Thoracic aorta (tissue), 2 donors: ENCODE results near the gene HOXD4. TPM values are rescaled to one million over a fixed set of nuclear protein-coding genes. Genes with fewer than 3 reads are reported as not detected.

ENCODE experiments used
- ATAC-seq: fragments of 150-250 bp; one replicate; pipeline ENCODE4 v1.8.0; 2017; ENCODE audit warnings: low read depth; ENCODE audit not compliant: insufficient number of reproducible peaks, low FRiP score
- DNase-seq: peaks from one replicate; pipeline ENCODE4 v3.0.0-alpha.2; 2020; ENCODE audit warnings: low spot score
- H3K27ac ChIP-seq, 2 donors: fragments of 200-600 bp; sonication (generic); 1 replicate in 1 of 2; 2 replicates in 1 of 2; pipeline ENCODE4 v1.5.1; 2016; ENCODE audit warnings: mild to moderate bottlenecking in 2 of 2, moderate library complexity in 2 of 2
- H3K27me3 ChIP-seq: fragments of 200-600 bp; sonication (generic); replicated peaks from 2 replicates; pipeline ENCODE4 v1.6.0; 2016; ENCODE audit warnings: mild to moderate bottlenecking; ENCODE audit not compliant: insufficient read depth
- H3K36me3 ChIP-seq: fragments of 200-600 bp; sonication (generic); one replicate; pipeline ENCODE4 v1.5.1; 2016
- H3K4me1 ChIP-seq, 2 donors: fragments of 200-600 bp; sonication (generic); 1 replicate in 1 of 2; 2 replicates in 1 of 2; pipeline versions ENCODE4 v1.5.1 to v1.6.0; 2016; ENCODE audit warnings: low read depth in 2 of 2, mild to moderate bottlenecking in 1 of 2; ENCODE audit not compliant: control insufficient read depth in 1 of 2
- H3K4me3 ChIP-seq: fragments of 200-600 bp; sonication (generic); 2 replicates; pipeline ENCODE4 v1.5.1; 2016; ENCODE audit warnings: mild to moderate bottlenecking
- H3K9me3 ChIP-seq: fragments of 200-600 bp; sonication (generic); 2 replicates; pipeline ENCODE4 v1.5.1; 2016
- total RNA-seq, 2 donors: library from RNA; depleted of rRNA; stranded (reverse); fragments of >200 nt; gene quantifications; one replicate each; pipeline versions ENCODE4 v1.1.0 to v1.2.3, GENCODE V29; 2016
- TF ChIP-seq, protein P1 (sequence below): fragments of 200-600 bp; sonication (generic); IDR thresholded peaks from one replicate; pipeline ENCODE4 v1.5.1; 2019; ENCODE audit warnings: antibody characterized with exemption

The HOXD4 gene
- total RNA-seq, 2 donors from 2014 or later, result 4.8 to 9.3 TPM

- H3K27me3 ChIP-seq, result peaks cover 16% of the 10 kb centered on the region
- TF ChIP-seq, protein P1, sequence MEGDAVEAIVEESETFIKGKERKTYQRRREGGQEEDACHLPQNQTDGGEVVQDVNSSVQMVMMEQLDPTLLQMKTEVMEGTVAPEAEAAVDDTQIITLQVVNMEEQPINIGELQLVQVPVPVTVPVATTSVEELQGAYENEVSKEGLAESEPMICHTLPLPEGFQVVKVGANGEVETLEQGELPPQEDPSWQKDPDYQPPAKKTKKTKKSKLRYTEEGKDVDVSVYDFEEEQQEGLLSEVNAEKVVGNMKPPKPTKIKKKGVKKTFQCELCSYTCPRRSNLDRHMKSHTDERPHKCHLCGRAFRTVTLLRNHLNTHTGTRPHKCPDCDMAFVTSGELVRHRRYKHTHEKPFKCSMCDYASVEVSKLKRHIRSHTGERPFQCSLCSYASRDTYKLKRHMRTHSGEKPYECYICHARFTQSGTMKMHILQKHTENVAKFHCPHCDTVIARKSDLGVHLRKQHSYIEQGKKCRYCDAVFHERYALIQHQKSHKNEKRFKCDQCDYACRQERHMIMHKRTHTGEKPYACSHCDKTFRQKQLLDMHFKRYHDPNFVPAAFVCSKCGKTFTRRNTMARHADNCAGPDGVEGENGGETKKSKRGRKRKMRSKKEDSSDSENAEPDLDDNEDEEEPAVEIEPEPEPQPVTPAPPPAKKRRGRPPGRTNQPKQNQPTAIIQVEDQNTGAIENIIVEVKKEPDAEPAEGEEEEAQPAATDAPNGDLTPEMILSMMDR, result no peak
- no peak for DNase-seq
These were observed 19.4 kb downstream of the HOXD4 start for GRCh38 chr2:176170602-176171305.

DNA sequence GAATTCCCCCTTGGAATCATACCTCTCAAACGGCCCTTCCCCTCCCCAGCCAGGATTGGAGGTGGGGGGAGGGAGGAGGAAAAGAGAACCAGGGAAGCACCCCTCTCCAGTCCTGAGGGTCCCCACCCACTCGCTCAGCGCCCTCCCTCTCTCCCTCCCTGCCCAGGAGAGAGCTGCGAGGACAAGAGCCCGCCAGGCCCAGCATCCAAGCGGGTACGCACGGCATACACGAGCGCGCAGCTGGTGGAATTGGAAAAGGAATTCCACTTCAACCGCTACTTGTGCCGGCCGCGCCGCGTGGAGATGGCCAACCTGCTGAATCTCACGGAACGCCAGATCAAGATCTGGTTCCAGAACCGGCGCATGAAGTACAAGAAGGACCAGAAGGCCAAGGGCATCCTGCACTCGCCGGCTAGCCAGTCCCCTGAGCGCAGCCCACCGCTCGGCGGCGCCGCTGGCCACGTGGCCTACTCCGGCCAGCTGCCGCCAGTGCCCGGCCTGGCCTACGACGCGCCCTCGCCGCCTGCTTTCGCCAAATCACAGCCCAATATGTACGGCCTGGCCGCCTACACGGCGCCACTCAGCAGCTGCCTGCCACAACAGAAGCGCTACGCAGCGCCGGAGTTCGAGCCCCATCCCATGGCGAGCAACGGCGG is 20.1 kb downstream of the HOXD4 start:
- H3K9me3 ChIP-seq, result no peaks in the 10 kb centered on the region
- peak overlapping the region in 1 of 2 donors; percentile 8 for H3K27ac ChIP-seq
- H3K4me1 ChIP-seq, result no peaks in the 10 kb centered on the region
- peak overlapping the region; percentile 33 for H3K4me3 ChIP-seq
- no peaks in the 10 kb centered on the region for H3K36me3 ChIP-seq
- TF ChIP-seq, protein P1, result no peak
- DNase-seq (no peak), ATAC-seq (no peak)
- peaks cover 16% of the 10 kb centered on the region for H3K27me3 ChIP-seq

More at GRCh38 chr2:176170602-176171305, 19.4 kb downstream of the HOXD4 start:
- H3K36me3 ChIP-seq, result no peaks in the 10 kb centered on the region
- no peak for ATAC-seq
- no peaks in the 10 kb centered on the region for H3K9me3 ChIP-seq
- H3K4me1 ChIP-seq, result no peaks in the 10 kb centered on the region
- peak overlapping the region in 1 of 2 donors; percentile 8 for H3K27ac ChIP-seq
- no peak overlapping the region for H3K4me3 ChIP-seq

- ATAC-seq (no peak), DNase-seq (no peak)
- Histone ChIP-seq H3K9me3 (no peaks in the 10 kb centered on the region), H3K27me3 (peaks cover 16% of the 10 kb centered on the region), H3K27ac (no peak overlapping the region), H3K36me3 (no peaks in the 10 kb centered on the region), H3K4me1 (no peaks in the 10 kb centered on the region), H3K4me3 (peak overlapping the region; percentile 33)
- TF ChIP-seq, protein P1, result no peak
These were observed 20.9 kb downstream of the HOXD4 start for GRCh38 chr2:176172007-176172894.

DNA sequence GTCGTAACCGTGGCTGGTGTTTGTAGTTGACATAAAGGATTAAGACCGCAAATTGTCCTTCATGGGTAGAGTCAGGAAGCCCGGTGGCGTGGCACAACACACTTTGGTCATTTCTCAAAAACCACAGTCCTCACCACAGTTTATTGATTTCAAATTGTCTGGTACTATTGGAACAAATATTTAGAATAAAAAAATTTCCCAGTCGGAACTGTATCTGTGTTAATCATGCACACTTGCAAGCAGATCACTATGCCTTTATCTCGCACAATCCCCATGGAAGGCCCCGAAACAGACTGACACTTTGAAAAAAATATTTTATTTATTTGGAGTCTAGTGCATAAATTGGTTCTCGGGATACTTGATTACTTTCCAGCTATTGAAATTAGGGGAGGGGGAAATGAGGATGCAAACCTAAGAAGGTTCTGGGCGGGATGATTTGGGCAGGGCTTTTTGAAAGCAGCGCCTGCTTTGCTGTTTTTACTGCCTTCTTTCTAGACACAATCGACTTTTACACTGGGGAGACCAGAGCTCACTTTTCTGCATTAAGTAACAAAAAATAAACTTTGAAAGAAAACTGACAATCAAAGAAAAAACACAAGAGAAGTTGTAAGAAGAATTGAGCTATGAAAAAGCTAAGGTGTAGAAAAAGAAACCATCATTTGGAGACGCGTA is 21.7 kb downstream of the HOXD4 start:
- H3K9me3 ChIP-seq, result no peaks in the 10 kb centered on the region
- no peaks in the 10 kb centered on the region for H3K36me3 ChIP-seq
- no peak overlapping the region for H3K27ac ChIP-seq
- DNase-seq, result no peak
- H3K4me1 ChIP-seq, result peaks cover 0 to 6% of the 10 kb centered on the region in 2 donors
- no peak overlapping the region for H3K4me3 ChIP-seq
- TF ChIP-seq, protein P1, result no peak
- peaks cover 17% of the 10 kb centered on the region for H3K27me3 ChIP-seq
- ATAC-seq, result no peak
